GM21360 (cell line): ENCODE measurements around the gene MTFR1L.

Experiments
- ATAC-seq: cut with Tn5 transposase; IDR thresholded peaks from one replicate; pipeline ENCODE4 v1.9.1; 2021; ENCODE audit warnings: mild to moderate bottlenecking, moderate library complexity; ENCODE audit not compliant: unreplicated experiment

The MTFR1L gene

GRCh38 chr1:25807480-25808390 is 12.0 kb upstream of the MTFR1L start:
- ATAC-seq = no peak

- ATAC-seq = no peak
Observed at GRCh38 chr1:25808481-25809244, 11.1 kb upstream of the MTFR1L start.

- ATAC-seq = no peak
Observed at GRCh38 chr1:25809283-25809926, 10.3 kb upstream of the MTFR1L start.

GRCh38 chr1:25809929-25810328 is 9.8 kb upstream of the MTFR1L start:
- no peak for ATAC-seq

- ATAC-seq = no peak
Observed at GRCh38 chr1:25810341-25811299, 9.1 kb upstream of the MTFR1L start.

GRCh38 chr1:25811384-25812082 is 8.2 kb upstream of the MTFR1L start:
- no peak for ATAC-seq

- no peak for ATAC-seq
Observed at GRCh38 chr1:25813071-25813733, 6.6 kb upstream of the MTFR1L start.

GRCh38 chr1:25813734-25814471 is 5.9 kb upstream of the MTFR1L start:
- no peak for ATAC-seq

GRCh38 chr1:25814549-25815087 is 5.1 kb upstream of the MTFR1L start:
- no peak for ATAC-seq

- ATAC-seq = no peak
Observed at GRCh38 chr1:25815208-25816111, 4.3 kb upstream of the MTFR1L start.

GRCh38 chr1:25816112-25816718 is 3.5 kb upstream of the MTFR1L start:
- ATAC-seq = no peak

- no peak for ATAC-seq
Observed at GRCh38 chr1:25817840-25818501, 1.8 kb upstream of the MTFR1L start.

- ATAC-seq = no peak
Observed at GRCh38 chr1:25818569-25818968, 1.2 kb upstream of the MTFR1L start.

GRCh38 chr1:25820247-25821111 is 725 bp downstream of the MTFR1L start:
- peak; percentile 33 for ATAC-seq

GRCh38 chr1:25821112-25821476 is 1.3 kb downstream of the MTFR1L start:
- ATAC-seq = no peak
